D721Med (cell line): ENCODE data around the gene PTPRC.

Experiments
- DNase-seq: peaks from one replicate; pipeline ENCODE4 v3.0.0; 2011; ENCODE audit warnings: low spot score; ENCODE audit not compliant: insufficient read length
- FAIRE-seq: peaks from 2 replicates; lab custom pipeline; 2011; peaks lifted over from hg19 to GRCh38; lab: Jason Lieb, UNC
- TF ChIP-seq, protein P1 (sequence below): IDR thresholded peaks from 2 replicates; pipeline ENCODE4 v1.5.1; 2012; ENCODE audit warnings: mild to moderate bottlenecking, control low read depth; ENCODE audit not compliant: insufficient read depth; ENCODE audit errors: missing control alignments

The PTPRC gene

DNA sequence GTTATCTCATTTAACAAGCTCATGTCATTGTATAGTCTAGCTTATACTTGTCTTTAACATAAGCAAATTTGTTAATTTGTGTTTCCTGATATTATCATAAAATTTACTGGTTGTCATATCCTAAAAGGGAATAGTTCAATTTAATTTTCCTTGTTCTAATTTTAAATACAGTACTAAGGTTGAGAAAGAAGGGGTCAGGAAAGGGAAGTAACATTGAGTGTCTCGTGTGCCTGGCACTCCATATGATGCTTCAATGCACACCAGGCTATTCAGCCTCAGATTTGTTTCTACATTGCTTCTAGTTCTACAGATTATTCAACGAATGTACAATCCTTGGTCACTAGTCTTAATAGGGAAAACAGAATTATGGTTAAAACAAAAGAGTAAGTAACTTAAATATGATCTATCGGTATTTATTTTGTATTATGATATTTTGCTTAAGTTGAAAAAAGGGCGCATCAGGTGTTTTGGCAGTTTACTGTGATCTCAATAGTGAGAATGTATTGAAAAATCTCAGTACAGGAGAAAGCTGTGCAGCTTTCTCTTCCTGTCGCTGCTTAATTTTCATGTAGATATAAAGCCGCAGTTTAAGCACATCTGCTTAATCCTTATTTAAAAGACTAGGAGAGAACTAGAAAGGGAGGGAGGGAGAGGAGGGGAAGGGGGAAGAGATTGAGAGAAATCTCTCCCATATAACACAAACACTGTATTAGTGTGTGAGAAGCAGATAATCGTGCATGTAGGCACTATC, 13.0 kb downstream of the PTPRC start:
- DNase-seq (no peak), FAIRE-seq (peak; percentile 98)
- TF ChIP-seq, protein P1, sequence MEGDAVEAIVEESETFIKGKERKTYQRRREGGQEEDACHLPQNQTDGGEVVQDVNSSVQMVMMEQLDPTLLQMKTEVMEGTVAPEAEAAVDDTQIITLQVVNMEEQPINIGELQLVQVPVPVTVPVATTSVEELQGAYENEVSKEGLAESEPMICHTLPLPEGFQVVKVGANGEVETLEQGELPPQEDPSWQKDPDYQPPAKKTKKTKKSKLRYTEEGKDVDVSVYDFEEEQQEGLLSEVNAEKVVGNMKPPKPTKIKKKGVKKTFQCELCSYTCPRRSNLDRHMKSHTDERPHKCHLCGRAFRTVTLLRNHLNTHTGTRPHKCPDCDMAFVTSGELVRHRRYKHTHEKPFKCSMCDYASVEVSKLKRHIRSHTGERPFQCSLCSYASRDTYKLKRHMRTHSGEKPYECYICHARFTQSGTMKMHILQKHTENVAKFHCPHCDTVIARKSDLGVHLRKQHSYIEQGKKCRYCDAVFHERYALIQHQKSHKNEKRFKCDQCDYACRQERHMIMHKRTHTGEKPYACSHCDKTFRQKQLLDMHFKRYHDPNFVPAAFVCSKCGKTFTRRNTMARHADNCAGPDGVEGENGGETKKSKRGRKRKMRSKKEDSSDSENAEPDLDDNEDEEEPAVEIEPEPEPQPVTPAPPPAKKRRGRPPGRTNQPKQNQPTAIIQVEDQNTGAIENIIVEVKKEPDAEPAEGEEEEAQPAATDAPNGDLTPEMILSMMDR: no peak

DNA sequence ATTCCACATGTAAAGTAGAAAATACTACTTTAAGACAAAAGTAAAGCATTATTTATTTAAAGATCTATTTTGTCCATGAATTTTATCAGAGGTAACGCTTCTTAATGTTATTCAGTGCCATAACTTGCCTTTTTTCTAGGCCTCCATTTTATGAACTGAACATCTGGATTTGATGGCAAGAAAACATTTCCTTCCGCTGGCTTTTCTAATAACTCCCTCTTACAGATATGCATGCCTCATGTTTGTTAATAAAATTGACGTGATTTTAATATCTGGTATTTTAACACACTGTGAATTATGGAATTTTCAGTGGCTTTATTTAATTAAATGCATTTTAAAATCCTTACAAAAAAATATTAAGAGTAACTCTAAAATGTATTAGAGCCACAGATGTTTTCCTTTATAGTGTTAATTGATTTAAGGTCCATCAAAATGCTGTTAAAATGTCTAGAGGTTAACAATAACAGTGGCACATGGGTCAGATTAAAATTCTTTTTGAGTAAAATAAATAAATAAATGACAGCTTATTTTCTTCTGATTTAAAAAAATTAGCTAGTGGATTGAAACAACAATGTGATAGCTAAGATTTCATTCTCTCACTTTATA, 15.1 kb downstream of the PTPRC start:
- FAIRE-seq: peak; percentile 53
- no peak for DNase-seq
- TF ChIP-seq, protein P1: no peak

- TF ChIP-seq, protein P1: no peak
- DNase-seq: no peak
- peak; percentile 92 for FAIRE-seq
Observed at GRCh38 chr1:198655459-198656121, 16.8 kb downstream of the PTPRC start.

DNA sequence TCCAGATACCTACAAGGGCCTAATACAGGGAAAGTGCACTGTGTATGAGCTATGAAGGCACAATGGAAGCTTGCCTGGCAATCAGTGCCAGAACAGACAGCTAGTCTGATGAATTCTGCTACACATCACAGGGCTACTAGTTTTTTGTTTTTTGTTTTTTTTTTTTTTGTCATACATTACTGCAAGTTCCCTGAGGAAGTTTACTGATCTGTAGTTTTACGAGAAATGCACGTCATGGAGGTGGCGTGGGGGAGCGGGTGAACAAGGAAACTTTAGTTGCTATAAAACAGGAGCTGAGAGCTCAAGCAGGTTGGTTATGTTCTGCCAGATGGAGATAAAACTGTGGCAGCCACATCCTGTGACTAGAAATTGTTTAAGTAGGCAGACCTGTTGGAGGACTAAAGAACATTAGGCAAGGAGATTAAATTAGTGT, 17.7 kb downstream of the PTPRC start:
- DNase-seq: no peak
- peak; percentile 61 for FAIRE-seq
- TF ChIP-seq, protein P1: no peak

GRCh38 chr1:198657550-198658064, 18.8 kb downstream of the PTPRC start:
- DNase-seq: no peak
- FAIRE-seq: peak; percentile 11
- TF ChIP-seq, protein P1: no peak

DNA sequence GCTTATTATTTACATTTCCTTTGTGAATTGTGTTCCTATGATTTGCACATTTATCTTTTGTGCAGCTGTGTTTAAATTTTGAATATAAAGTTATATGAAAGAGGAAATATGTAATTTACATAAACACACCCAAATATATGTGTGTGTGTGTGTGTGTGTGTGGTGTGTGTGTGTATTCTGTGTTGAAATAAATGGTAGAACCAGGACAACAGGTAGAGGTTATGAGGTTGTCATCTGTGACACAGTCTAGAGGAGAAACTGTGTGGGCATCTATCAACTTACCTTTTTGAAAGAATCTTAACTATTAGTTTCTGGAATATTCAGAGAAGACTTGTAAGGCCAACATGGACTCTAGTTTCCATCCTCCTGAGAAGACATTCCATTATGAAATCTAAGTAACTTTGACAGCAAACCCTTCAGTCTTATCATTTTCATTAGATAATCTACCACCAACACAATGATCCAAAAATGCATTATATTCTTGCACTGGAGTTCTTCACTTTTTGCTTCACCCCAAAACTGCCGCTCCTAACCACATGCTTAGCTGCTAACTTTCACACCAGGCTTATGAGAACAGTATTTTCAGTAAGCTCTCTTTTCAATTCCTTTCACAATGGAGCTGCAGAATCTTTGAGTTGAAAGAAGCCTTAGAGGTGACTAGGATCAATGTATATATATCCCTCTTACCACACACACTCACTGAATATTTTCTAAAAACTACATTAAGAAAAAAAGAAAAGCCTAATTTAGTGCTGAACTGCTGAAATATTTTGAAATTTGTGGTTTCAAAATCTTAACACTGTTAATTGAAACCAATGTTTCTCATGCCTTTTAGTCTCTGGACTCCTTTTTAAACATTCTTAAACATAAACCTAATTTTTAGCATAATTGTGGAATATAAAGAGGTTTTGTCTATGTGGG, 21.8 kb downstream of the PTPRC start:
- TF ChIP-seq, protein P1: no peak
- no peak for DNase-seq
- FAIRE-seq: peak; percentile 89
